Adrenal gland (tissue), 12 donors: Measurements from ENCODE around the gene PARD3B. TPM values are rescaled to one million over a fixed set of nuclear protein-coding genes. Genes with fewer than 3 reads are reported as not detected.

Experiments
- DNase-seq, 7 donors: peaks; one replicate each; pipeline ENCODE4 v3.0.0-alpha.2; 2019 to 2020
- H3K27ac ChIP-seq, 5 donors: fragments of 200-600 bp; sonication (generic) in 4 of 5; 1 replicate in 3 of 5; 2 replicates in 2 of 5; pipeline versions ENCODE4 v1.5.1 to v1.8.0; 2016 to 2020; ENCODE audit warnings: mild to moderate bottlenecking in 1 of 5
- H3K27me3 ChIP-seq: fragments of 200-600 bp; 2 replicates; pipeline ENCODE4 v1.8.0; 2021
- H3K36me3 ChIP-seq, 2 donors: fragments of 200-600 bp; replicated peaks in 1 of 2; 1 replicate in 1 of 2; 2 replicates in 1 of 2; pipeline versions ENCODE4 v1.5.1 to v1.8.0; 2018 to 2022
- H3K4me1 ChIP-seq, 2 donors: fragments of 200-600 bp; replicated peaks in 1 of 2; 1 replicate in 1 of 2; 2 replicates in 1 of 2; pipeline versions ENCODE4 v1.5.1 to v1.8.0; 2018 to 2021
- H3K4me3 ChIP-seq, 4 donors: fragments of 200-600 bp; sonication (generic) in 3 of 4; one replicate each; pipeline ENCODE4 v1.5.1; 2016 to 2018
- H3K9me3 ChIP-seq, 3 donors: fragments of 200-600 bp; sonication (generic) in 1 of 3; replicated peaks in 1 of 3; 1 replicate in 2 of 3; 2 replicates in 1 of 3; pipeline versions ENCODE4 v1.5.1 to v1.8.0; 2016 to 2021
- CTCF ChIP-seq, 6 experiments: fragments of 450-650 bp in 4 of 6; fragments of 200-600 bp in 2 of 6; sonication (generic) in 1 of 6; IDR thresholded peaks; 1 replicate in 5 of 6; 2 replicates in 1 of 6; pipeline versions ENCODE4 v1.5.1 to v1.8.0; 2016 to 2021; ENCODE audit warnings: antibody characterized with exemption in 6 of 6, mild to moderate bottlenecking in 2 of 6, moderate library complexity in 1 of 6
- POLR2A ChIP-seq, 2 donors: fragments of 450-650 bp; IDR thresholded peaks; one replicate each; pipeline ENCODE4 v1.6.1; 2017; ENCODE audit warnings: antibody characterized with exemption in 2 of 2, mild to moderate bottlenecking in 2 of 2, moderate library complexity in 1 of 2
- WGBS, 4 donors: extraction: QIAGEN DNeasy Blood & Tissue Kit in 2 of 4; methylation state at CpG; one replicate each; pipeline versions ENCODE4 v1.1.5 to v1.1.7; 2013 to 2017; 5-methylcytosine and 5-hydroxymethylcytosine counted together
- intact Hi-C, 2 donors: fragments of 100-400 bp; cut with DNase I; formaldehyde crosslinking; loops; one replicate each; pipeline versions ENCODE4 v1.14.1 to v1.15.0; 2022 to 2023
- polyA plus RNA-seq, 3 donors: library from polyadenylated mRNA; stranded (reverse); fragments of 200-250 nt in 2 of 3; fragments of 350-450 nt in 1 of 3; fragmentation: Illumina TruSeq in 1 of 3; extraction: RNeasy Lipid Tissue Mini Kit (QIAGEN cat#74804) in 1 of 3; gene quantifications; one replicate each; pipeline ENCODE4 v1.2.3, GENCODE V29; 2013 to 2014
- total RNA-seq, 9 donors: library from RNA; depleted of rRNA in 4 of 9; stranded (reverse); fragments of >200 nt in 4 of 9; fragments of 120-200 nt in 1 of 9; fragmentation: NEBNext Ultra II Directional in 1 of 9; extraction: Animal tissue kit (Norgen Biotek cat#: 25700) in 1 of 9; gene quantifications; one replicate each; pipeline versions ENCODE4 v1.1.0 to v1.2.4, GENCODE V29; 2013 to 2023
- donor health status: healthy with polysubstance abuse.
- donor health status: Bipolar disorder and iron deficiency.
- donor health status: DM: yes; HTN: yes; CAD: no.
- donor health status: DM: no; HTN: no; CAD: no.
- donor health status: DM: no; HTN: no; CAD: no.
- donor health status: DM: yes; HTN: yes; CAD: no.

The PARD3B gene
- total and polyA plus RNA-seq, 12 donors: 1.9 to 20.4 (median 9.5) TPM

- no peak for DNase-seq
- Histone ChIP-seq H3K36me3 (no peaks in the 10 kb centered on the region), H3K4me1 (no peaks in the 10 kb centered on the region), H3K27me3 (no peaks in the 10 kb centered on the region), H3K9me3 (no peaks in the 10 kb centered on the region), H3K4me3 (no peak overlapping the region), H3K27ac (no peak overlapping the region)
- 90 to 96% (median 94%) methylated on average over 3 of the region's 3 CpGs for WGBS, 4 donors
- intact Hi-C loops: no loop called here
- TF ChIP-seq CTCF (IDR thresholded peaks at IDR 0.05): no peak
- TF ChIP-seq POLR2A (IDR thresholded peaks at IDR 0.05): no peak
Measured at GRCh38 chr2:204835786-204836185, 290.5 kb downstream of the PARD3B start.

GRCh38 chr2:204840504-204840903 is 295.2 kb downstream of the PARD3B start:
- Histone ChIP-seq H3K9me3 (no peaks in the 10 kb centered on the region), H3K4me3 (no peak overlapping the region), H3K27me3 (no peaks in the 10 kb centered on the region), H3K27ac (no peak overlapping the region), H3K4me1 (peaks cover 6 to 7% of the 10 kb centered on the region in 2 donors), H3K36me3 (no peaks in the 10 kb centered on the region)
- DNase-seq: no peak
- 90 to 95% (median 92%) methylated on average over 5 of the region's 5 CpGs for WGBS, 4 donors
- intact Hi-C loops: no loop called here
- no peak for TF ChIP-seq CTCF (IDR thresholded peaks at IDR 0.05)
- TF ChIP-seq POLR2A (IDR thresholded peaks at IDR 0.05): no peak

GRCh38 chr2:204842068-204842467 is 296.8 kb downstream of the PARD3B start:
- H3K27ac ChIP-seq: peak overlapping the region in 1 of 5 donors; percentile 36
- 93 to 100% (median 96%) methylated on average over 1 of the region's 1 CpG for WGBS, 4 donors

GRCh38 chr2:204842661-204843485 is 297.6 kb downstream of the PARD3B start:
- no peaks in the 10 kb centered on the region for H3K9me3 ChIP-seq
- peak; percentile 17 to 69 (median 53) for DNase-seq
- H3K27ac ChIP-seq: peak overlapping the region in 3 of 5 donors; percentile 14 to 36 (median 28)
- no peaks in the 10 kb centered on the region for H3K27me3 ChIP-seq
- WGBS, 4 donors: 39 to 52% (median 49%) methylated on average over 8 to 9 of the region's 9 CpGs
- peak overlapping the region in 1 of 4 donors; percentile 1 for H3K4me3 ChIP-seq
- intact Hi-C loops: no loop called here
- H3K4me1 ChIP-seq: peaks cover 6 to 7% of the 10 kb centered on the region in 2 donors
- no peaks in the 10 kb centered on the region for H3K36me3 ChIP-seq
- TF ChIP-seq POLR2A (IDR thresholded peaks at IDR 0.05) (no peak), CTCF (IDR thresholded peaks at IDR 0.05) (no peak)

More at GRCh38 chr2:204842068-204842467, 296.8 kb downstream of the PARD3B start:
- H3K36me3 ChIP-seq: no peaks in the 10 kb centered on the region
- intact Hi-C loops: no loop called here
- TF ChIP-seq CTCF (IDR thresholded peaks at IDR 0.05) (no peak), POLR2A (IDR thresholded peaks at IDR 0.05) (no peak)
- no peaks in the 10 kb centered on the region for H3K9me3 ChIP-seq
- peaks cover 6 to 7% of the 10 kb centered on the region in 2 donors for H3K4me1 ChIP-seq
- no peak overlapping the region for H3K4me3 ChIP-seq
- no peak for DNase-seq
- no peaks in the 10 kb centered on the region for H3K27me3 ChIP-seq
